Dedifferentiated amniotic fluid mesenchymal stem cell (primary cell): ENCODE data around the gene PRKAG1.

Experiments
- DNase-seq: peaks from one replicate; pipeline ENCODE4 v3.0.0-alpha.2; 2016; ENCODE audit errors: extremely low spot score

Gene PRKAG1

DNA sequence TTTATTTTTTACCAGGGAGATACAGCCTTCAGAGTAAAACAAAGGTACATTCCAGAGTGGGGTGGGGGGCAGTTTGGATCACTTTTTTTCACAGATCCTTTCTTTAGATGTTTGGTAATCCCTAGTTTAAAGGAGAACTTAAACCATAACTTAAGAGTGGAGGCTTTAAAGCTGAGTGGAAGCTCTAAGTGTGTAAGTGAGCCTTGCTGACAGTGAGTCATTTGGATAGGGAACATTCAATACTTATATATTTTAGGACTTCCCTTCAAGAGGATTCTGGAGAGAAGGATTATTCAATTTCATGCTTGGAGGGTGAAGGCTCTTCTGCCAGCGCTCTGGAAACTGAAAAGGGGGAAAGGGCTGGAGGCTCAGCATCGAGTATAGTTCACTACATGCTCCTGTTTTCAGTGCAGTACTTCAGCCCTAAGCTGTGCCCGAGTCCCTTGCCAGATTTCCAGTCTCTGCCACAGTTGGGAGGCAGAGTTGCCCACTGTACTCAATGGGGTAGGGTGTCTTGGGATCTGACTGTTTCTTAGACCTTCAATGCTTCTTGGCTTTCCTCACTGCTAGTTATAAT, 8.4 kb downstream of the PRKAG1 start:
- DNase-seq, result no peak

DNA sequence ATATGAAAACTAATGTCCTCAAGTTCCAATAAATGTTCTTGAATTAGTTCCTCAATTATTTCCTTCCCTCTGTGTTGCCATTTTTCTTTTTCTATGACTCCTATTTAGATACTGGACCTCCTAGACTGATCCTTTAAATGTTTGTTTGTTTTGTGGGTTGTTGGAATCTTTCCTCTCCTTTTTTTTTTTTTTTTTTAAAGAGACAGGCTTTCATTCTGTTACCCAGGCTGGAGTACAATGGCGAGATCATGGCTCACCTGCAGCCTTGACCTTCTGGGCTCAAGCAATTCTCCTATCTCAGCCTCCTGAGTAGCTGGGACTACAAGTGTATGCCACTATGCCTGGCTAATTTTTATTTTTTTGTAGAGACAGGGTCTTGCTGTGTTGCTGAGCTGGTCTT, 9.6 kb downstream of the PRKAG1 start:
- no peak for DNase-seq

DNA sequence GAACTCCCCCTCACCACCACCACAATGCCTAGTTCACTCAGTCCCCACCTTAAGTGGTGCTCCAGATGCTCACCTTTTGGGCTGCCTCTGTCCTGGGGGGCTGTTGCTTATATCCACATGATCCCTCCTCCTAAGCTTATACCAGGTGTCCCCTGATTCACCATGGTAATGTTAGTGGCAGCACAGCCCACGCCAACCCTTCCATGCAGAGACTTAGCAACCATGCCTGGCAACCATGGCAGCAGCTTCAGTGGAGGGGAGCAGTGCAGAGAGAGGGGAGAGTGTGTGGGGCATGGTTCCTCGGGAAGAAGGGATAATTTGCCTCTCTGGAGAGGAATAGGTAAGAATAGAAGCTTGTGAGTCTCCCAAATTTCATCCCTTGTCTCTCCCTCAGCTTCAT, 18.2 kb downstream of the PRKAG1 start:
- no peak for DNase-seq

DNA sequence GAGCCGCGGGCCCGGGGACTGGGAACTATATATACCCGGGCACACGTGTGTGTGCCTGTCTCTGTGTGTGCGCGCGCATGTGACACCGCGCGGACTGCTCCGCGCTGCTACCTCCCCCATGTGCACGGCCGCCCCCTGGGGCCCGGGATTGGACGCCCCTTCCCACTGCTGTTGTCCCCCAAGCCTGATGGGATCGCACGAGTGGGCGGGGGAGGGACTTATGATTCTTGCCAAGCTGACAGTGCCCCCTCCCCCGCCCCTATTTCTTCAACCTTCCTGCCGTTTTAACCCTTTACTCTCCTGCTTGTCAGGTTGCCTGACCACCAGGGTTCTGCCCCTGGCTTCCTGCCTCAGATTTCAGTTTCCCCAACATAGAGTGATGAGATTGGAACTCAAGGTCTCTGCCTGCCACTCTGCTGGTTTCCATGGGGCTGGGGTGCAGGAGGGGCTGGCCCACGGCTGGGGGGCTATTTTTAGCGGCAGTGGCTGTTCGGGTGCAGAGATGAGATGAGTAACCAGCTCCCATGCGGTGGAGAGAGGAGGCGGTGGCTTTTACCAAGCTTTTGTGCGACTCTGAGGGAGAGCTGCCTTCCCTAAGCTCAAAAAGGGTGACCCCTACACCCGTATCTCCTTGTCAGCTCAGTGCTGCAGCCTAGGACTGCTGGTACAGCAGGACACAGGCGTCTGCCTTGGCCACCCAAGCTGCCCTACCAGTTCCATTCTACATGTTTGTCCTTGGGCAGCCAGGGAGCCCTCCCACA, 19.0 kb downstream of the PRKAG1 start, which contains the start of gene DDN:
Gene DDN (minus strand): TSS at position 5 of the 761 bp plus-strand sequence. CDS start 88 bp downstream, outside the sequence.
- DNase-seq, result no peak

DNA sequence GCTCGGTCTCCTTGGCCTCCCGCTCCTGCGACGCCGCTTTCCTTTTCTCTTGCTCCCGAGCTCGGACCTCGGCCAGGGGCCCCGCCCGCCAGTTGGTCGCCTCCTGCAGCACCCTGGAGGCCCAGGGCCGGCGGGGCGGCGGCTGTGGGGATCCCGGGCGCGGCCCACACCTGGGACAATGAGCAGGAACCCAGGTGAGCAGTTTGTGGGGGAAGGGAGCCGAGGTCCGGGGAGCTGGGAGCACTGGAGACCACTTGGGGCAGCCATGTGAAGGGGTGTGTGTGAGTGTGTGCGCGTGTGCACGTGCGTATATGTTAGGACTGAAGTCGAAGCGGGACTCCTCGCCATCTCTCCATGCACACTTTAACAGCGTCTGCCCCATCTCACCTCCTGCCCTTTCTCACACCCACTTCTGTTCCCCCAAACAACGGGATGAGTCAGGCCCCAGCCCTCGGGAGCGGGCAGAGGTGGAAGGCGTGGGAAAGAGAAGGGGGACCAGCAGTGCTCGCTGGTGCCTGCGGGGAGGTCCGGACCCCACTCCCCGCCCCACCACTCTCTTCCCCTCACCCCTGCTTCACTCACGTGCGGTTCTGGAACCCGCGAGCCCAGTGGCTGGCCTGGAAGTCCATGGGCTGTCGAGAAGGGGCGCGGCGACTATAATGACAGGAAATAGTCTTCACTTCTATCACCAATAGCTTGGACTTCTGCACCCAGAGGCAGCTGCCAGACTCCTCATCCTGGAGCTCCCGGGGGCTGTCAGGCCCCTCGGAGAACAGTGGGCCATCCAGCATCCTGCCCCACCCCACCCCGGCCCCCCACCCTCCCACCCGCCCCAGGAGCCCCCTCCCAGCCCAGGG, 19.9 kb downstream of the PRKAG1 start:
- no peak for DNase-seq

DNA sequence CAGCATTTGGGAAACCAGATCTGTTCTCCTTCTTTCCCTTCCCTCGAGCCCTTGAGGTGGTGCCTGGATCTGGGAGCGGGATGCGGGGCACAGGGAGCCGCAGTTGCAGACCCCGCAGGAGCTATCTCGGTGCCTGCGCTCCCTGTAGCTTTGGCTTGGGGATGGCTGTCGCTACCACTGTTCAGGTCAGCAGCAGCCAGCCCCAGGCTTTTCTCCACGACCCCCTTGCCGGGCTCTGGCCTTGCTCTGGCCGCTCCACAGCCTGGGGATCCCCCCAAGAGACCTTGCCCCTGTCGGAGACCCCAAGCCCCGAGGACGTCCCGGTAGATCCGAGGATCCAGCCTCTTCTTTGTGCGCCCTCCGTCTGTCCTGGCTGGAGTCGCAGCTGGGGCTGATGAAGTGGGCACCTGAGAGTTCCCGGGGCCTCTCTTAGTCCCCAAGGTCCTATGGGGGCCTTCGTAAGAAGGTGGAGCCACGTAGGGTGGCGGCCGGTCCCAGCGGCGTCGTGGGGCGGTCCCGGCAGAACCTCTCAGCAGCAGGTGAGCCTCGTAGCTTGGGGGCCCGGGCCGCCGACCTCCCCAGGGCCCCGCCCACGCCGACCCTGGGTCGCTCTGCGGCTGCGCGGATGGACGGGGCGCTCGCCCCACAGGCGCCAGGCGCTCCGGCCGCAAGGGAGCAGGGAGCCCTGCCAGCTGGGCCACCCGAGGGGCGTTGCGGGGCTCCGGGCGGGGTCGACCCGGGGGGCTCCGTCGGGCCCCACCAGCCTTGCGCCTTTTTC, 20.7 kb downstream of the PRKAG1 start:
- no peak for DNase-seq

DNA sequence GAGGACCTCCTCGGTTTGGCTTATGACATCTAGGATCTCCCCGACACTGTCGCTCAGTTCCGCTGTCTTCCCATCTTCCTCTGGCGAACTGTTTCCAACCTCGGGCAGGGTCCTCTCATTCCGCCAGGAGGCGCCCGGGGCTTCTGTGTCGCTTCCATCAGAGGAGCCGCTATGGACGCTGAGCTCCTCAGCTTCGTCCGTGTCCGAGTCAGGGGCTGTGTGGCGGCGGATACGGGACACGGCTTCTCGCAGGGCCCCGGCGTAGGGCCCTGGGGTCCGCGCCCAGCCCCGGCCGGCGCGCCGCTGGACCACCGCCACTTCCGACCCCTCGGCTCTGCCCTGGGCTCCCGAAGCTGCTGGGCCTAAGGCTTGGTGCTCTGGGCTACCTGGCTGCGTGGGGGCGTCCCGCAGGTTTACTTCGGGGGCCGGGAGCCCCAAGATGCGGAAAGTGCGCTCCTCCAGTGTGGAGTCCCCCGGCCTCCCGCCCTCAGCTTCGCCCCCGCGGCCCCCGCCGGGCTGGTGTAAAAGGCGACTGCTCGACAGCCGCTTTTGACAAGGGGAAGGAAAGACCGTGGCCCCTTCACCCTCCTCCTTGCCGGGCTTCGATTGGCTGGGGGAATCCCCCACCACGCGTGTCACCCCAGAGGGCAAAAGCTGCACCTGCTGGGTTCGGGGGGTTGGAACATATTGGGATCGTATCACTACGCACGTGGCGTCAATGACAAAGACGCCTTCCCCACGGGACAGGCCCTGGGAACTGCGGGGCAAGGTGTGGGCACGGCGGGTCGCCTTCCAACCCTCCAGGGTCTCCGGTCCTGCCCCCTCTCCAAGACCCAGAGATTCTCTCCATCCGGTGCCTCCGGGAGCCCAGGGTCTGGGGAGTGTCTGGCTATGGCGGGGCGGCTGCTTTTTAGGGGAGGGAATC, 21.5 kb downstream of the PRKAG1 start:
- peak; percentile 52 for DNase-seq

DNA sequence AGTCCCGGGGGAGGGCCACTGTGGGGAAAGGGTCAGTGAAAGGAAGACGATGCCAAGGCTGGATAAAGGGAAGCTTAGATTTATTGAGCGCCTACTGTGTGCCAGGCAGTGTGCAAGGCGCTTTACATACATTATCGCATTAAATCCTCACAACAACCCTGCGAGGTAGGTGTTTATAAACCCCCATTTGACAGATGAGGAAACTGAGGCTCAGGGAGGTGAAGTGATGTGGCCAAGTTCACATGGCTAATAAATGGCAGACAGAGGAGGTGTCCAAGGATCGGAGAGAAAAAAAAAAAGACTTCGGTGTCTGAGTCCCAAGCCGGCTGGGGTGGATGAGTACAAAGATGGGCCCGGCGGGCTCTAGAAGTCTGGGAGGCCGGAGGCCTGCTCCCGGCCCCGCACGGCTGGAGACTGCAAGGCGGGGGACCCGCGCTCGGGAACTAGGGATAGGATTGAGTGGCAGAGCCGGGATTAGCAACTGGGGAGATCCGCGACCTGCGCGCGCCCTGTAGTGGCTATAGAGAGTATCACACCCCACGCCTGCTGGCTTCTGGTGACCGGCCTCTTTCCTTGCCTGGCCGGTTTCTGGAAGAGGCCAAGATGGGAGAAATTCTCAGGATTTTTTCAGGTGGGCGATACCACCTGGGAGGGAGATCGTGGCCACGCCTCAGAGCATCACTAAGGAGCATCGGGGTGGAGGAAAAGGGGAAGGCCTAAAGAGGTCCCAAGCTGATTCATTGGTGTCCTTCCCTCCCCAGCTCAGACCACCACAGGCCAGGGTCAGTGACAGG, 23.3 kb downstream of the PRKAG1 start:
- peak; percentile 82 for DNase-seq

DNA sequence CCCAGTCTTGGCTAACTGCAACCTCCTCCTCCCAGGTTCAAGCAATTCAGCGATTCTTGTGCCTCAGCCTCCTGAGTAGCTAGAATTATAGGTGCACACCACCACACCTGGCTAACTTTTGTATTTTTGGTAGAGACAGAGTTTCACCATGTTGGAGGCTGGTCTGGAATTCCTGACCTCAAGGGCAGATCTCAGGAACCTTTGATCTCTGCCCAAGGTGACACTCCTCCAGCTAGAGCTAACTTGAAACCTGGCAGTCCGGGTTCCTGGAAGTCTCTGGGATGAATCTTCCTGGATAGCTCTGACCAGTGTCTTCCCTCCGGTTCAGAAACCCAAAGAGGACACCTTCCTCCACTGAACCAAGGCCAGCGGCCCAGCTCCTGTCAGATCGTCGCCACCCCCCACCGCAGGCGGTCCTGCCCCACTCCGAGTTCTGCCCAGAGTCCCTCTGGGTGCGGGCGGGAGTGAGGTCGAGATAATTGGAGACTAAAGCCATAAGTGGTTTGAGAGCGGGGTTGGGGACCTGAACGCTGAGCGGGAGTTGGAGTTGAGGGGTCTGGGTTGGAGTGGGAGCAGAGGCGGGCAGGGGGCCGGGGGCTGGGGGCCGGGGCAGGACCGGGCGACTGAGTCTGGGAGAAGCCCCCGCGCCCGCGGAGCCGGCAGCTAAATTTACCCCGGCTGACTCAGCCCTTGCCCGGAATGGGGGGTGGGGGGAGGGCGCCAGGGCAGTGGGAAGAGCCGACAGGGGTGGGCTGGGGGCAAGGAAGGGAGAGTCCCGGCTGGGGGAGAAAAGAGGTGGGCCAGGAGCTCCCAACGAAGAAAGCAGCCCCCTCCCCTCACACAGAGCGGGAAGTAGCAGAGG, 24.1 kb downstream of the PRKAG1 start:
- DNase-seq, result no peak

DNA sequence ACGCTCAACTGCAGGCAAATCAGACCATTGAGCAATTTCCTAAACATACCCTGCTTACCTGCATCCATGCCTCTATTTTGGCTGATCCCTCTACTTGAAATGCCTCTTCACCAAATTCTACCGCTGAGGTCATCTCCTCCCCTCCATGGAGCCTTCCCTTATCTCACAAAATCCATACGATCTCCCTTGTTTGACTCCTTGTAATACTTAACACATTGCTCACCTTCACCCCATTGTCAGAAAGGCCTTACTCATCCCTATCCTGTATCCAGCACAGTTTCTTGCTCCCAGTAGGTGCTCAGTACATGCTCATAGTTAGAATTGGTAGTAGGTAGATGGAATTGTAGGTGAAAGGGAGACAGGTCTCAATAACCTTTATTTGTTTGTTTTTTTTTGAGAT, 24.8 kb downstream of the PRKAG1 start:
- DNase-seq, result no peak

DNA sequence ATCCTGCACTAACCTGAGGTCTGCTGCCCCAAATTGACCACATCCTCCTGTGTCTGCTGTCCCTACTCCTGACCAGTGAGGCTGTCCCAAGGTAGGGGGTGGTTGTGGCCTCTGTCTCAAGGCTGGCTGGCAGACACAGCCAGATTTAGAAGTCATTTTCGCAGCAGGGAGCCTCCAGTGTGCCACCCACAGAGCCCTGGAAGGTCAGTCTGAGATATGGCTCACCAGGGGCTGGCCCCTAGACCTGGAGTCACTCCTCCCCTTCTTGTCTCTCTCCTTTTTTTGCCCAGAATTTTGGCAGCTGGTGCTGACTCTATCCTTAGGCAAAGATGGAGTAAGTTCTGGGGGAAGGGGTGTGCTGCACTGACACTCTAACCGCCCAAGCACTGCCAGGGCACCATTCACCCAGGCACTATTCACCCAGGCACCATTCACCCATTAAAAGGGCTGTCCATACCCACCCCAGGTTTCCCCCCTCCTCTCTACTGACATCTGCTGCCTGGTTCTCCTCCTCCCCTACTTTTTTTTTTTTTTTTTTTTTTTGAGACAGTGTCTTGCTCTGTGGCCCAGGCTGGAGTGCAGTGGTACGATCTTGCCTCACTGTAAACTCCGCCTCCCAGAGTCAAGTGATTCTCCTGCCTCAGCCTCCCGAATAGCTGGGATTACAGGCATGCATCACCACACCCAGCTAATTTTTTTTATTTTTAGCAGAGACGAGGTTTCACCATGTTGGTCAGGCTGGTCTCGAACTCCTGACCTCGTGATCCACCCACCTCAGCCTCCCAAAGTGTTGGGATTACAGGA, 27.1 kb downstream of the PRKAG1 start:
- no peak for DNase-seq

DNA sequence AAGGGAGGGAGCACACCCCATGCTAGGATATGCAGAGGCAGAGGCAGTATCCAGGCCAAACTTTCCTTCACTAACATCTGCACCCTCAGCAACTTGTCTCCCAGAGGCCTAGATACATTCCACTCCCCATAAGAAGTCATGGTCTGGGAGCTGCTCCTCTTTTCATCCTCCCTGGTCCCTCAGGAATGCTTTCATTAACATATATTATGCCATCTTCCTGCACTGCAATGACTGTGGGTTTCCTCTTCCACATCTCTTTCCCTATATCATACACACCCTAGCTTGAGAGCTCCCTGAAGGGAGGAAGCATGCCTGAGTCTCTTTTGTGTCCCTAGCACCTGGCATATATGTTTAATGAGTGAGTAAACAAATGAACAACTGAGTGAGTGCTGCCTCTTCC, 28.0 kb downstream of the PRKAG1 start:
- no peak for DNase-seq

DNA sequence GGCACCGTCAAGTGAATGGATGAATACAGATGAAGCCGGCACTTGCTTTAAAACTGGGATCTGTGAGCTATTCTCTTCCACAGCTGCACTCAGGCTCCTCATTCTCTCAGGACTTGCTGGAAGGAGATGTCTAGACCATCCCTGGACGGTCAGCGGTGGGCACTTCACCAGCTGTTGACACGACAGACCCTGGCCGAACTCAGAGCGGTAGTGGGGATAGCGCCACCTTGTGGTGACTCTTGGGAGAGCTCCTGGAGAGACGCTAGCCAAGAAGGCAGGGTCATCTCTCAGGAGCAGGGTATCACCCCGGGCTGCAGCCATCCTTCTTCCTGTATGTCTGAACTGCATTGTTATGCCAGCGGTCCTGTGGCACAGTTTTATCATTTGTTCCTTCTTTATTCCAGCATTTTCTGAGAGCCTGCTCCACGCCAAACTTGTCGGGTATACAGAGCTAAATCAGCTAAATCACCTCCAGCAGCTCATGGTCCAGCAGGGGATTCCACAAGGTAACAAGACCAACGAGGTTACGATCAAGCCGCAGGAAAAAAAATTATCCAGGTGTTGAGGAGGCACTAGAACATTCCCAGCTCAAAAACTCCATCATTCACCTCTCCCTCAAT, 30.4 kb downstream of the PRKAG1 start:
- DNase-seq, result peak; percentile 44

DNA sequence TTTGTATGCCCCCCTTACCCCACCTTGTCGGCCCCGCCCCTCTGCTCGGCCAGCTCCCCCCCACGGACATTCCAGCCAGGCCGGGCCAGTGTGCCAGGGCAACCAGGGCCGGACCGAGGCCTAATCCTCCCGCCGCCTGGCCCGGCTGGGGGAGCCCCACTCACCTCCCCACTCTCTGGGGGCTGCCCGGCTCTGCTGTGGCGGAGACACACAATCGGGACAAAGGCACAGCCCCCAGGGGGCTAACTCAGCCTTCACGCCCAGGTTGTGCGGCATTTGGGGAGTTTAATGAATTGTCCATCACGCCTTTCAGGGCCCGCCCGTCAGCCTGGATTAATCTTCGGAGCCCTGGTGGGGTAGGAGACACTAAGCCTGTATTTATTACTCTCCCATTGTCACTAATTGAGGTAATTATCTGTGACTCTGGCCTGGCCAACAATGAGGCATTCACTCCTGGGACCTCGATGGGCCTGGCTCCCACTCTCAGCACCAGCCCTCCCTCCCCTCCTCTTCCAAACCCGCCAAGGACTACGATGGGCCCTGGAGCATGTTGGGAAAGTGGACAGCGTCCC, 31.8 kb downstream of the PRKAG1 start:
- DNase-seq, result no peak

DNA sequence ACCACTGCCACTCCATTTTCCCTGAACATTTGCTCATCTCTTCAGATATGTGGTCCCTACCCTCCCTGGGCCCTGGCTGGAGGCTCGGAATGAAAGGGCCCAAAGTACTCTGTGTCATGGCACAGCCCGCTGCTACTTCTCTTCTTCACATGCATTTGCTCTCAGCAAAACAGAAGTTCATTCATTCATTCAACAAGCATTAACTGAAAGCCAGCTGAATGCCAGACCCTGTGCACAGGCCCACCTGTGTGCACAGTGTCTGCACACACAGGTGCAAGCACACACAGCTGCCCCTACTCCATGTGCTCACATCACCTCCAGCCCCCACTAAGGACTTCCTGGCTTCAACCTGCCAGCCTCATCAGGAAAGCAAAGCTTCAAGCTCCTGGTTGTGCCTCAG, 32.7 kb downstream of the PRKAG1 start:
- DNase-seq, result no peak

DNA sequence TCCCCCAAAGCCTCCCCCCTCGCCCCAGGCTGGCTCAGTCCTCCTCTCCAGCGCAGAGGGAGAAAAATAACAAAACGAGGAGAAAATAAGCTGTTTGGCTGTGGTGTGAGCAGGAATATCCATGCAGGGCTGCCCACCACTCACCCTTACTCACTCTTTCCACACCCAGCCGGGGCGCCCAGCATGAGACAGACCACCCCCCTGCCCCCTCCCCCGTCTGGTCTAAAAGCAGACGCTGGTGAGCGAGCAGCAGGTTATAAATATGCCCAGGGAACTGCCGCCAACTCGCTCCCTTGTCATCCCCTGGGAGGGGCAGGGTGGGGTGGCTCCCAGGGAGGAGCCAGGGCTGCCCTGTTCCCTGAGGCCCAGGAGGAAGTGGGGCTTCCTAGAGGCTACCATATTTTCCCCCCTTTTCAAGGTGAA, 33.1 kb downstream of the PRKAG1 start:
- no peak for DNase-seq

DNA sequence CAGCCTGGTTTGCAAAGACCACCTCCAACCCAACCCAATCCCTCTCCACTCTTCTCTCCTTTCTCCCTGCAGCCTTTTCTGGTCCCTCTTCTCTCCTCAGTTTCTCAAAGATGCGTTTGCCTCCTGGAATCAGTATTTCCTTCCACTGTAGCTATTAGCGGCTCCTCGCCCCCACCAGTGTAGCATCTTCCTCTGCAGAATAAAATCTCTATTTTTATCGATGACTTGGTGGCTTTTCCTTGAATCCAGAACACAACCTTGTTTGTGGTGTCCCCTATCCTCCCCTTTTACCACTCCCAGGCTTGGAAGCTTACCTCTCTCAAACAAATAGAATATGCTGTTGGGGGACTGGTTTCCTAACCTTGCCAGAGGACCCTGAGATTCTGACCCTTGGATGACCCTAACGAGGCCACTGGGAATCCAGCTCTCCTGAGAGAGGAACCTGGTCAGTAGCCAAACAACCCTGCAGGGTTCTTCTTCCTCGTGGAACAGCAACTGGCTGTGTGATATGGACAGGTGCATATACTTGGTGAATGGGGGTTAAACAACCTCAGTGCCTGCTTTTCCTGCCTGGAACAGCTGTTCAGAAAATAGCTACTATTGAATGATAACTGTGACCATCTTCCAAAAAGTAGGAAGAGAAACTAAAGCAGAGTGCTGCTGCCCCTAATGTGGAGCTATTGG, 36.0 kb downstream of the PRKAG1 start:
- no peak for DNase-seq
